SIG-M5 (cell line): ENCODE data around the gene EEFSEC.

Source experiments
- DNase-seq: peaks from one replicate; lab custom pipeline; 2025; lab: John Stamatoyannopoulos, UW

Gene EEFSEC

DNA sequence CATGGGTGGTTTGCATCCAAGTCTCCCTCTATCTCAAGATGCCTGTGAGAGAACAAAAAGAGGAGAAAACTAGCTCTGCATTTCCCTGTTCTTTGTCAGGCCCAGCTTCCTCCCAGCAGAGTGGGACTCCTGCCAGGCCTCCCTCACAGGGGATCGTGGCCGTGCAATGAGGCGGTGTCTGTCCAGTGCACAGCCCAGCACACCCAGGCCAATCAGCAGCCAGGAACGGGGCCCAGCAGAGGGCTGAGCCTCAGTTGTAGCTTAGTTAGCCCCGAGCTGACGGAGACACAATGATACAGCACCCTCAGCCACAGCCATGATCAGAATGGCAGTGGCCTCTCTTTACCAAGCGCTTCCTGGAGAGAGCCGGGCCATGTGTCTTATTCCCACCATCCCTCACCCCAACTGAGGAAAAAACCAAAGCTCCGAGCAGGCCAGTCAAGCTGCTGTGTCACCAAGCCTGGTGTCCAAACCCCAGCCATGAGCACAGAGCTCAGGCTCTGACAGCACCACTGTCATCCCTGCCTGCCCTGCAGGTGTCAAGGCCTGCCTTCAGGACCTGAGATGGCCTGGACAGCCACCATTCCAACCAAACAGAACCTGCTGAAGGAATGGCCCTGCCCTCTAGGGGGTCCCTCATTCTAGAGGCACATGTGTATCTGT lies 242.3 kb downstream of the EEFSEC start:
- no peak for DNase-seq

- no peak for DNase-seq
Measured at GRCh38 chr3:128397484-128397883, 244.2 kb downstream of the EEFSEC start.

DNA sequence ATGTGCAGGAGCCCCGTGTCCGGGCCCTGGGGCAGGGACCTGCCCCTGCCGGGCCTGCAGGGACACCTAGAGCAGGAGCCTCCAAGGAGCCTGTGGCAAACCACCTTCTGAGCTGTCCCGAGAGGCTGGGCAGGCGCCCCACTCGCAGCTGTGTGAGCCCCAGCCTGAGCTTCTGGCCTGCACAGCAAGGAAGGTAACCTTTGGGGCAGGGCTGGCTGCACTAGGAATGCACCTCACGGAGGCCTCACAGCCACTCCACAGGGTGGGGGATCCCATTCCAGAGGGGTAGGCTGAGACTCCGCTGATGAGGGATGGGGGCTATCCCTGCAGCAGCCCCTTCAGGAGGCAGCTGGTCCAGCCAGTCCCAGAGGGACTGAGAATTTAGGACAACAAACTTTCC lies 245.3 kb downstream of the EEFSEC start:
- DNase-seq = no peak

DNA sequence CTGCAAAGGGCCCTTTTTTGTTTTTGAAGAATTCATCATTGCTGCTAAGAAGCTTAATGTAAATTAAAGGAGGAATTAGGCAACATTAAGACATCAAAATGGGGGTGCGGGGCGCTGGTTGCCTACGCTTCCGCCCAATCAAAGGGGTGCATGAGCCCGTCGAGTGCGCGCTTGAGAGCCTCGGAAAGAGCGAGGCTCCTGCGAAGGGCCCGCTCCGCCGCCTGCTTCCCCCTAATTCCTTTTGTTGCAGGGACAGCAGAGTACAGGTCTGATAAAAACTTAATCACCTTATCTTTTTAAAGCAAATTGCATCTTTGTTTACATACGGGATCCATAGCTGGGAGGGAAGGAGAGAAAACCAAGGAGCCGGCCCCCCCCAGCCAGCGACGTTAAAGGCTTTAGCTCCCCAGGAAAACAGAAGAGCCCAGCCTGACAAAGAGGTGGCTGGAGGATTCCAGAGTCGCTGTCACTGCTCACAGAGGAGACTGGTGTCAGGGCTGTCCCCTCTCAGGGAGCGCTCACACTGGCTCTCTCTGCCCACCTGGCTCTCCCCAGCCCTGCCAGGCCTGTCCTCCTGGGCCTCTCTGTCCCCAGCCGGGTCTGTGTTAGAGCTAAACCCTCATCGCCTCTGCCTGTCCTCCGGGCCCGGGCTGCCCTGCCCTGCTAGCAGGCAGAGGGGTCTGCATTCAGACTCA lies 246.1 kb downstream of the EEFSEC start:
- no peak for DNase-seq

GRCh38 chr3:128400671-128401070 lies 247.4 kb downstream of the EEFSEC start:
- DNase-seq = no peak

DNA sequence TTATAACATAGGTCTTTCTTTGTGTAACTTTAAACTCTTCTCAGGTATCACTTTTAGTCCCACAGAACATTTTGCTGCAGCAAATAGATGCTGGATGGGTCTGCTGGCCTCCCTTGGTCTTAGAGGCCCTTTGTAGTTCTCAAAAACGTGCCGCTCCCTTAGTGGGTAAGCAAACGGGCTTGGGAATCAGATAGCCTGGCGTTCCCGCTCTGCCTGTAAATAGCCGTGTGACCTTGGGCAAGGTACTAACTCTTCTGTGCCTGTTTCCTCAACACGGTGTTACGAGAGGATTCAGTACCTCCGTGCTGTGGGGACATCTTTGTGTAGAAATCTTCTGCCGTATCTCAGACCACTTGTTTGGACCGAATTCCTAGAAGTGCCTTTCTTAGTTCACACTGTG lies 249.0 kb downstream of the EEFSEC start:
- no peak for DNase-seq

DNA sequence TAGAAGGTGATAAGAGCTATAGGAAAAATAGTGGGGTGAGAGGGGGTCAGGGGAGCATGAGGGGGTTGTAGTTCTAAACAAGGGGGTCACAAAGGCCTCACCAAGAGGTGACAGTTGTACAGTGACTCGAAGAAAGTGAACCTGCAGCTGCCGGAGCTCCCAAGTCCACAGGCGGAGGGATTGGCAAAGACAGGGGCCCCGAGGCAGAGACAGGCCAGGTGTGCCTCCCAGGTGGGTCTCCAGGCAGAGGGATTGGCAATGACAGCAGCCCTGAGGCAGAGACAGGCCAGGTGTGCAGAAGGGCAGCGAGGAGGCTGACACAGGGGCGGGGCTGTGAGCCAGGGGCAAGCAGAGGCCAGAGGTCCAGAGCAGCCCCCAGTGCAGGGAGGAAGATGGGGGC lies 249.7 kb downstream of the EEFSEC start:
- no peak for DNase-seq

- no peak for DNase-seq
Measured at GRCh38 chr3:128404276-128405068, 251.2 kb downstream of the EEFSEC start.

GRCh38 chr3:128405554-128406277 lies 252.4 kb downstream of the EEFSEC start:
- no peak for DNase-seq

- DNase-seq = no peak
Measured at GRCh38 chr3:128407247-128407646, 254.0 kb downstream of the EEFSEC start.

DNA sequence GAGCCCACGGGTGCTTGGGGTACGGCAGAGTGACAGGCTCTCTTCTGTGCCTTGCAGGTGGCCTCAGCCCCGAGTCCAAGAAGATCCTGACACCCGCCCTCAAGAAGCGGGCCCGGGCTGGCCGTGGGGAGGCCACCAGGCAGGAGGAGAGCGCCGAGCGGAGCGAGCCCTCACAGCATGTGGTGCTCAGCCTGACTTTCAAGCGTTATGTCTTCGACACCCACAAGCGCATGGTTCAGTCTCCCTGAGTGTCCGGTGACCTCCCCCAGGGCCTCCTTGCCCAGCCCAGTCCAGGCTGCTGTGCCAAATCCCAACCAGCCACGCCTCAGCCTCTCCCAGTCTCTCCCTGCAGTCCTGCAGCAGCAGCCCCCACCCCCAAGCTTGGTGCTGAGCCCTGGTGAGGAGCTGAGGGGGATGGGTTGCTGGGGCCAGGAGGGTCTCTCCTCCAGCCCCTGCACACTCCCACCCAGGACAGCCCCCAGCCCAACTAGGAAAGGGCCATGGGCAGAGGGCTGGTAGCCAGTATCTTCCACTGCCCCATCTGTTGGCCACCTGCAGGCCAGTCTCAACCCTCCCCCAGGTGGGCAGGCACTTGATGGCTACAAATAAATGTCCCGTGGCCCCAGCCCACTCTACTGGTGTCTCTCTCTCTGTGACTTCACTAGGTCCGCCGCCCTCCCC lies 254.9 kb downstream of the EEFSEC start:
- no peak for DNase-seq

- no peak for DNase-seq
Measured at GRCh38 chr3:128408693-128409623, 255.7 kb downstream of the EEFSEC start.

DNA sequence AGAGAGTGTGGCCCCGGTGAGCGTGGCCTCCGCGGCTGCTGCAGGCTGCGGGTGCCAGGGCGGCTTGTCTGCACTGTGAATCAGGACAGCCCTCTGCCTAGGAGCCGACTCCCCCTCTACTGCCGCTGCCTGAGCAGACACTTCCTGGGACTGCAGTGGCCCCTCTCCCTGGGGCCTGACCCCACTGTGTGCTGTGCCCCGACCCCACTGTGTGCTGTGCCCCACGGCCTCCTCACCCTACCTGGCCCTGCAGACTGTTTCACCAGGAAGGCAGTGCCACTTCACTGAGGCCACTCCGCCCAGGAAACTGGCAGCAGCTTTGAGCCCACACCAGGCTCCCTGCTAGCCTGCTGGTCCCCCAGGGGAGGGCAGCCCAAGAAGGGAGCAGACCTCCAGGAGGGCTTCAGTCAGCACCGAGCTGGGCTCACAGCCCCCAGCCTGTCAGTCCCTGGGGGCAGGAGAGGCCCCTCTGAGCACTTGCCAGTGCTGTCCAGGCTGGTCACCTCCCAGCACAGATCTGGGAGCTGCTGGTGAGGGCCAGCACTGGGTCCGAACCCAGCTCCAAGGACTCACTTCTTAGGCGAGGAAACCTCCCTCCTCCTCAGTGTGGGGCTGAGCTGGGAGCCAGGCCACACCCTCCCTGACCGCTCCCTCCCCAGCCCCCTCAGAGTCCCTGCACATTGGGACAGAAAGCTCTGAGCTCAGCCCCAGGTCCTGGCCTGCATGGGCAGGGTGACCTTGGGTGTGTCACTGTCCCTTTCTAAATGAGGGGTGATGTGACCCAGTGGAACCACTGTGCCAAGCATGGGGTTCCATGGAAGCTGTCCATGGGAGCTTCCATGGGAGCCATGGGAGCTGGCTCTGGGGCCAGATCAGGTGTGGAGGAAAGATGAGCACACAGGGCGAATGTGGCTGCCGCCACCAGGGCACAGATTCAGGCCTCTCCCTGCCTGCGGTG lies 256.6 kb downstream of the EEFSEC start:
- no peak for DNase-seq

DNA sequence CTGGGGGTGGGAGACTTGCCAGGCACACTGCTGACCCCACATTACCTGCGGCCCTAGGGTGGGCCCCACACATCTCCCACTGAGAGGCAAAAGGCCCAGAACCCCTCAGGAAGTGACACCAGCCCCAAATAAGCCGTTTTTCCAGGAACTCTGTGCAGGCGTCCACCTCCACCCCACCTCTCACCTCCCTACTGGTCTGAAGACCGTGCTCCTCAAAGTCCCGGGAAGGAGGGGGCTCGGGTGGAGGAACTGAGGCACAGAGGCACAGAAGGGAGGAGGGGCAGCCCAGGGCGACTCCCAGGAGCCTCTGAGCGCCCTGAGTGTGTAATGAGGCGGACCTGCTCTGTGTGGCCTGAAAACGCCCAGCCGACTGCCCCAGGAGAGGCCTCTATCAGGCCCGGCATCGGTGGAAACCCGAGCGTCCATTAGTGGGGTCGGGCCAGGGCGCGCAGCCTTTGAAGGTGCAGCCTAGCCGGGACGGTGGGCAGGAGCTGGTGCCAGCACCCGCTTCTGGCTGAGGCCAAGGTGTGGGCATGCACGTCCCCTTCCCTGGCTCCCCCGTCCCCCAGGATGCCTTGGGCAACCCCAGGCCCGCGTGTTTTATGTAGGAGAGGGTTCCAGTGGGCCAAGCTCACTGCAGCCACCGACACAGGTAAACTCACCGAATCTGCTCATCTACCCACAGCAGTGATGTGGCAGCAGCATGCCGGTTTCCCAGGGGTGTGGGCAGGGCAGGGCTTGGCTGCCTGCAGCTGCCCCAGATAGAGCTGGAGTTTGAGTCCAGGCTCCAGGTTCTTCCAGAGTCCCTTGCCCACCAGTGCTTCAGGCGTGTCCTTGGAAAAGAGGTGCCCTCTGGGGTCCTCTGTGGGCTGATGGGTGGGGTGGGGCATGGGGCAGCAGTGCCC lies 257.6 kb downstream of the EEFSEC start:
- no peak for DNase-seq

DNA sequence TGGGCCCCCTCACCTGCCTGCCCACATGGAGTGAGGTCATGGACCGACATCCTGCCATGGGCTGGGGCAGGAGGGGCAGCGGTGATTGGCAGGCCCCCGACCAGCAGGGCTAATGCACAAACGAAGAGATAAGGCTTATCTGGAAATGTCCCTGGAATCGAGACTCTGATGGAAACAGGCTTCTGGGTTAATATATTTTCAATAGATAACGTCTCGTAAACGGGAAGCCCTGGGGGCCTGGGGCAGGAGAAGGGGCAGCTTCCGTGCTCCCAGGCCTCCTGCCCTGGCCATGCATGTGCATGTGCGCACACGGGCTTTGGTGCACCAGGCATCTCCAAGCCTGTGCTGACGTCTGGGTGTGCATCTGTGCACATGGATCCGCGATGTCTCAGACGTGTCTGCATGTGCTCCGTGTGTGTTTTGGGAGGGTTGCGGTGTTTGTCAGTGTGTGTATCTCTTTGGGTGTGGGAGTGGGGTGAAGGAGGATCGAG lies 258.3 kb downstream of the EEFSEC start:
- DNase-seq = no peak

GRCh38 chr3:128412180-128413002 lies 259.1 kb downstream of the EEFSEC start:
- no peak for DNase-seq

- no peak for DNase-seq
Measured at GRCh38 chr3:128413003-128413370, 259.7 kb downstream of the EEFSEC start.
